Mammary epithelial cell (primary cell): ENCODE results near the gene EXOC4.

Source experiments
- CTCF ChIP-seq, 2 donors: IDR thresholded peaks in 1 of 2; conservative IDR thresholded peaks in 1 of 2; 2 replicates each; pipeline ENCODE4 v1.5.1; 2011 to 2012; ENCODE audit warnings: inconsistent platforms in 2 of 2, low read length in 2 of 2, mild to moderate bottlenecking in 2 of 2, control low read depth in 1 of 2, low read depth in 1 of 2; ENCODE audit not compliant: insufficient read depth in 1 of 2; ENCODE audit errors: extremely low read depth in 1 of 2
- EZH2 ChIP-seq: IDR thresholded peaks from 2 replicates; pipeline ENCODE4 v1.6.1; 2012; ENCODE audit warnings: low read length, inconsistent platforms, borderline replicate concordance

DNA sequence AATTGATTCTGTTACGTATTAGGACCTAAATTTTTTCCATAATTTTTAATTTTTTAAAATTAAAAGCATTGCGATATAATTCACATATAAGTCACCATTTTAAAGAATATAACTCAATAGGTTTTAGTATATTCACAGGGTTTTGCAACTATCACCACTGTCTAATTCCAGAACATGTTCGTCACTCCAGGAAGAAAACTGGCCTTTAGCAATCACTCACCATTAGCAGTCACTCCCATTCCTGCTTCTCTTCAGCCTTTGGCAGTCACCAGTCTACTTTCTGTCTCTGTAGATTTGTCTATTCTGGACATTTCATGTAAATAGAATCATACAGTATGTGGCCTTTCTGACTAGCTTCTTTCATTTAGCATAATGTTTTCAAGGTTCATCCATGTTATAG, 176.5 kb downstream of the EXOC4 start:
- no peak for TF ChIP-seq CTCF (conservative IDR thresholded peaks at IDR 0.05 in 1 of 2, IDR thresholded peaks at IDR 0.05 in 1 of 2; ENCODE audit: extremely low read depth in 1 of 2, insufficient read depth in 1 of 2, low read depth in 1 of 2, low read length in 2 of 2)
- TF ChIP-seq EZH2, result no peak
